IPS DF 6.9 (cell line): ENCODE results near the gene TFF1.

Experiments
- DNase-seq: peaks from one replicate; pipeline ENCODE4 v3.0.0-alpha.2; 2013; ENCODE audit warnings: low read depth, low spot score
- H3K27ac ChIP-seq: one replicate; pipeline ENCODE4 v1.5.1; 2013; ENCODE audit warnings: low read length, control low read depth
- H3K27me3 ChIP-seq: 2 replicates; pipeline ENCODE4 v1.6.1; 2013; ENCODE audit warnings: mild to moderate bottlenecking, low read length; ENCODE audit not compliant: control insufficient read depth, insufficient read depth
- H3K36me3 ChIP-seq: 2 replicates; pipeline ENCODE4 v1.6.1; 2013; ENCODE audit warnings: low read length; ENCODE audit not compliant: control insufficient read depth, insufficient read depth
- H3K4me1 ChIP-seq: 2 replicates; pipeline ENCODE4 v1.6.1; 2013; ENCODE audit warnings: low read length; ENCODE audit not compliant: control insufficient read depth, insufficient read depth
- H3K4me3 ChIP-seq: 2 replicates; pipeline ENCODE4 v1.5.1; 2013; ENCODE audit warnings: mild to moderate bottlenecking, low read length
- H3K9me3 ChIP-seq: 2 replicates; pipeline ENCODE4 v1.6.1; 2013; ENCODE audit warnings: low read length, inconsistent platforms; ENCODE audit not compliant: control insufficient read depth, insufficient read depth
- WGBS: extraction: QIAGEN DNeasy Blood & Tissue Kit; methylation state at CpG from one replicate; pipeline ENCODE4 v1.1.7; 2013; ENCODE audit warnings: mixed read lengths, missing lambda C conversion rate; ENCODE audit not compliant: insufficient read length, insufficient coverage; 5-methylcytosine and 5-hydroxymethylcytosine counted together

The TFF1 gene

GRCh38 chr21:42366292-42367010, at the start of gene TFF1:
TFF1 (minus strand) TSS chr21:42366535; CDS start chr21:42366495, 40 bp downstream.
- DNase-seq = no peak
- H3K27ac ChIP-seq = no peak within 1 kb of the TSS
- H3K4me1 ChIP-seq = no peaks in the 10 kb centered on the region
- H3K4me3 ChIP-seq = no peak within 1 kb of the TSS
- WGBS = no CpG with 5 or more reads among the region's 19 CpGs
- H3K36me3 ChIP-seq = no peaks in the 10 kb centered on the region
- no peaks in the 10 kb centered on the region for H3K27me3 ChIP-seq
- H3K9me3 ChIP-seq = no peaks in the 10 kb centered on the region

GRCh38 chr21:42414928-42415769, 48.8 kb upstream of the TFF1 start:
- H3K9me3 ChIP-seq = no peaks in the 10 kb centered on the region
- no CpG with 5 or more reads among the region's 27 CpGs for WGBS
- H3K4me1 ChIP-seq = peaks cover 3% of the 10 kb centered on the region
- H3K4me3 ChIP-seq = no peak overlapping the region
- no peak for DNase-seq
- no peaks in the 10 kb centered on the region for H3K27me3 ChIP-seq
- no peak overlapping the region for H3K27ac ChIP-seq
- H3K36me3 ChIP-seq = no peaks in the 10 kb centered on the region

- no CpG with 5 or more reads among the region's 8 CpGs for WGBS
- Histone ChIP-seq H3K9me3 (no peaks in the 10 kb centered on the region), H3K36me3 (no peaks in the 10 kb centered on the region), H3K27me3 (no peaks in the 10 kb centered on the region), H3K27ac (no peak overlapping the region), H3K4me1 (peaks cover 3% of the 10 kb centered on the region), H3K4me3 (no peak overlapping the region)
- DNase-seq = no peak
Observed at GRCh38 chr21:42414553-42414927, 48.2 kb upstream of the TFF1 start.

GRCh38 chr21:42414066-42414465, 47.7 kb upstream of the TFF1 start:
- H3K4me3 ChIP-seq = no peak overlapping the region
- H3K9me3 ChIP-seq = no peaks in the 10 kb centered on the region
- H3K4me1 ChIP-seq = peaks cover 3% of the 10 kb centered on the region
- H3K27me3 ChIP-seq = no peaks in the 10 kb centered on the region
- H3K27ac ChIP-seq = no peak overlapping the region
- no peak for DNase-seq
- no CpG with 5 or more reads among the region's 8 CpGs for WGBS
- no peaks in the 10 kb centered on the region for H3K36me3 ChIP-seq

GRCh38 chr21:42413500-42413899, 47.2 kb upstream of the TFF1 start:
- WGBS = no CpG with 5 or more reads among the region's 4 CpGs

GRCh38 chr21:42413093-42413492, 46.8 kb upstream of the TFF1 start:
- WGBS = no CpG with 5 or more reads among the region's 14 CpGs
- H3K27me3 ChIP-seq = no peaks in the 10 kb centered on the region
- no peak for DNase-seq
- H3K36me3 ChIP-seq = no peaks in the 10 kb centered on the region
- no peak overlapping the region for H3K27ac ChIP-seq
- H3K4me3 ChIP-seq = no peak overlapping the region
- peaks cover 3% of the 10 kb centered on the region for H3K4me1 ChIP-seq
- no peaks in the 10 kb centered on the region for H3K9me3 ChIP-seq

More at GRCh38 chr21:42413500-42413899, 47.2 kb upstream of the TFF1 start:
- H3K4me1 ChIP-seq = peaks cover 3% of the 10 kb centered on the region
- no peak for DNase-seq
- no peaks in the 10 kb centered on the region for H3K36me3 ChIP-seq
- H3K27me3 ChIP-seq = no peaks in the 10 kb centered on the region
- no peak overlapping the region for H3K27ac ChIP-seq
- no peaks in the 10 kb centered on the region for H3K9me3 ChIP-seq
- H3K4me3 ChIP-seq = no peak overlapping the region

- Histone ChIP-seq H3K36me3 (no peaks in the 10 kb centered on the region), H3K4me1 (peaks cover 3% of the 10 kb centered on the region), H3K27me3 (no peaks in the 10 kb centered on the region), H3K9me3 (no peaks in the 10 kb centered on the region), H3K27ac (no peak overlapping the region), H3K4me3 (no peak overlapping the region)
- DNase-seq = no peak
- WGBS = no CpG with 5 or more reads among the region's 5 CpGs
Observed at GRCh38 chr21:42412636-42412933, 46.2 kb upstream of the TFF1 start.

GRCh38 chr21:42411891-42412635, 45.7 kb upstream of the TFF1 start:
- Histone ChIP-seq H3K9me3 (no peaks in the 10 kb centered on the region), H3K36me3 (no peaks in the 10 kb centered on the region), H3K27ac (no peak overlapping the region), H3K4me3 (no peak overlapping the region), H3K27me3 (no peaks in the 10 kb centered on the region), H3K4me1 (peaks cover 3% of the 10 kb centered on the region)
- WGBS = no CpG with 5 or more reads among the region's 21 CpGs
- no peak for DNase-seq

GRCh38 chr21:42411197-42411869, 45.0 kb upstream of the TFF1 start:
- no peaks in the 10 kb centered on the region for H3K36me3 ChIP-seq
- WGBS = no CpG with 5 or more reads among the region's 7 CpGs
- no peak overlapping the region for H3K4me3 ChIP-seq
- H3K9me3 ChIP-seq = no peaks in the 10 kb centered on the region
- H3K27ac ChIP-seq = no peak overlapping the region
- no peaks in the 10 kb centered on the region for H3K27me3 ChIP-seq
- DNase-seq = no peak
- peaks cover 3% of the 10 kb centered on the region for H3K4me1 ChIP-seq

GRCh38 chr21:42409366-42409765, 43.0 kb upstream of the TFF1 start:
- H3K36me3 ChIP-seq = no peaks in the 10 kb centered on the region
- no peak for DNase-seq
- no peaks in the 10 kb centered on the region for H3K27me3 ChIP-seq
- H3K4me1 ChIP-seq = no peaks in the 10 kb centered on the region
- no peaks in the 10 kb centered on the region for H3K9me3 ChIP-seq
- H3K4me3 ChIP-seq = no peak overlapping the region
- H3K27ac ChIP-seq = no peak overlapping the region
- no CpG with 5 or more reads among the region's 7 CpGs for WGBS
